Measurements from ENCODE around the gene LOXL3.

Gene LOXL3

GRCh38 chr2:74505448-74506246 is 48.1 kb downstream of the LOXL3 start:
- H3K27ac Mint-ChIP-seq: peak overlapping the region; percentile 94
- H3K27me3 Mint-ChIP-seq: peaks cover 42% of the 10 kb centered on the region
- intact Hi-C loops (cut with micrococcal nuclease): loop anchor here (2.0 kb wide), 1 partner anchor 51 kb away; the partner anchor contains the start of gene INO80B
- H3K36me3 Mint-ChIP-seq (ENCODE audit: low read depth): peaks cover 55% of the 10 kb centered on the region
- H3K4me1 Mint-ChIP-seq (ENCODE audit: low read depth): peaks cover 67% of the 10 kb centered on the region
- no peaks in the 10 kb centered on the region for H3K9me3 Mint-ChIP-seq
- H3K4me3 Mint-ChIP-seq: peak overlapping the region; percentile 31

GRCh38 chr2:74504591-74504990 is 49.2 kb downstream of the LOXL3 start:
- H3K4me3 Mint-ChIP-seq: peak overlapping the region; percentile 87
- H3K4me1 Mint-ChIP-seq (ENCODE audit: low read depth): peaks cover 73% of the 10 kb centered on the region
- intact Hi-C loops (cut with micrococcal nuclease): no loop called here
- H3K9me3 Mint-ChIP-seq: no peaks in the 10 kb centered on the region
- peaks cover 55% of the 10 kb centered on the region for H3K36me3 Mint-ChIP-seq (ENCODE audit: low read depth)
- H3K27ac Mint-ChIP-seq: peak overlapping the region; percentile 94
- H3K27me3 Mint-ChIP-seq: peaks cover 42% of the 10 kb centered on the region

- Mint-ChIP-seq H3K9me3 (no peaks in the 10 kb centered on the region), H3K27ac (peak overlapping the region; percentile 94), H3K4me1 (ENCODE audit: low read depth) (peaks cover 81% of the 10 kb centered on the region), H3K36me3 (ENCODE audit: low read depth) (peaks cover 55% of the 10 kb centered on the region), H3K4me3 (peak overlapping the region; percentile 87), H3K27me3 (peaks cover 47% of the 10 kb centered on the region)
- intact Hi-C loops (cut with micrococcal nuclease): no loop called here
These were observed 50.0 kb downstream of the LOXL3 start for GRCh38 chr2:74503506-74504475.

GRCh38 chr2:74502720-74503505 is 50.8 kb downstream of the LOXL3 start:
- intact Hi-C loops (cut with micrococcal nuclease): no loop called here
- Mint-ChIP-seq H3K9me3 (no peaks in the 10 kb centered on the region), H3K27ac (peak overlapping the region; percentile 94), H3K27me3 (peaks cover 47% of the 10 kb centered on the region), H3K4me1 (ENCODE audit: low read depth) (peaks cover 82% of the 10 kb centered on the region), H3K36me3 (ENCODE audit: low read depth) (peaks cover 54% of the 10 kb centered on the region), H3K4me3 (peak overlapping the region; percentile 87)

- Mint-ChIP-seq H3K4me1 (ENCODE audit: low read depth) (peaks cover 85% of the 10 kb centered on the region), H3K27me3 (peaks cover 52% of the 10 kb centered on the region)
- intact Hi-C loops (cut with micrococcal nuclease): no loop called here
These were observed 51.5 kb downstream of the LOXL3 start for GRCh38 chr2:74502147-74502719.

GRCh38 chr2:74501335-74502071 is 52.2 kb downstream of the LOXL3 start:
- H3K36me3 Mint-ChIP-seq (ENCODE audit: low read depth): peaks cover 40% of the 10 kb centered on the region
- peak overlapping the region; percentile 94 for H3K27ac Mint-ChIP-seq
- no peaks in the 10 kb centered on the region for H3K9me3 Mint-ChIP-seq
- peak overlapping the region; percentile 87 for H3K4me3 Mint-ChIP-seq
- H3K4me1 Mint-ChIP-seq (ENCODE audit: low read depth): peaks cover 80% of the 10 kb centered on the region
- peaks cover 58% of the 10 kb centered on the region for H3K27me3 Mint-ChIP-seq
- intact Hi-C loops (cut with micrococcal nuclease): no loop called here

More at GRCh38 chr2:74502147-74502719, 51.5 kb downstream of the LOXL3 start:
- Mint-ChIP-seq H3K36me3 (ENCODE audit: low read depth) (peaks cover 47% of the 10 kb centered on the region), H3K27ac (peak overlapping the region; percentile 94), H3K9me3 (no peaks in the 10 kb centered on the region), H3K4me3 (peak overlapping the region; percentile 87)

- intact Hi-C loops (cut with micrococcal nuclease): no loop called here
- no peak overlapping the region for H3K4me3 Mint-ChIP-seq
These were observed 53.2 kb downstream of the LOXL3 start for GRCh38 chr2:74500578-74500946.

GRCh38 chr2:74499940-74500577 is 53.7 kb downstream of the LOXL3 start:
- Mint-ChIP-seq H3K4me1 (ENCODE audit: low read depth) (peaks cover 65% of the 10 kb centered on the region), H3K27me3 (peaks cover 67% of the 10 kb centered on the region), H3K9me3 (no peaks in the 10 kb centered on the region), H3K4me3 (peak overlapping the region; percentile 22), H3K27ac (no peak overlapping the region), H3K36me3 (ENCODE audit: low read depth) (peaks cover 27% of the 10 kb centered on the region)
- intact Hi-C loops (cut with micrococcal nuclease): loop anchor here (5.0 kb wide), 1 partner anchor 32 kb away; no protein-coding TSS in a partner anchor

More at GRCh38 chr2:74500578-74500946, 53.2 kb downstream of the LOXL3 start:
- H3K9me3 Mint-ChIP-seq: no peaks in the 10 kb centered on the region
- H3K36me3 Mint-ChIP-seq (ENCODE audit: low read depth): peaks cover 32% of the 10 kb centered on the region
- peaks cover 70% of the 10 kb centered on the region for H3K4me1 Mint-ChIP-seq (ENCODE audit: low read depth)
- H3K27ac Mint-ChIP-seq: no peak overlapping the region
- H3K27me3 Mint-ChIP-seq: peaks cover 65% of the 10 kb centered on the region

GRCh38 chr2:74499267-74499939 is 54.3 kb downstream of the LOXL3 start, which contains the start of gene LBX2:
Gene LBX2 (minus strand): TSS chr2:74499603. CDS start chr2:74499537, 66 bp downstream.
- Mint-ChIP-seq H3K4me1 (ENCODE audit: low read depth) (peaks cover 59% of the 10 kb centered on the region), H3K27me3 (peaks cover 67% of the 10 kb centered on the region), H3K36me3 (ENCODE audit: low read depth) (peaks cover 20% of the 10 kb centered on the region), H3K9me3 (no peaks in the 10 kb centered on the region), H3K27ac (peak within 1 kb of the TSS; percentile 45), H3K4me3 (peak within 1 kb of the TSS; percentile 69)
- intact Hi-C loops (cut with micrococcal nuclease): loop anchor here (5.0 kb wide), 1 partner anchor 33 kb away; no protein-coding TSS in a partner anchor

- H3K9me3 Mint-ChIP-seq: no peaks in the 10 kb centered on the region
- H3K27me3 Mint-ChIP-seq: peaks cover 67% of the 10 kb centered on the region
- peak overlapping the region; percentile 69 for H3K4me3 Mint-ChIP-seq
- peak overlapping the region; percentile 45 for H3K27ac Mint-ChIP-seq
- intact Hi-C loops (cut with micrococcal nuclease): loop anchor here (5.0 kb wide), 1 partner anchor 34 kb away; no protein-coding TSS in a partner anchor
- H3K36me3 Mint-ChIP-seq (ENCODE audit: low read depth): peaks cover 19% of the 10 kb centered on the region
- H3K4me1 Mint-ChIP-seq (ENCODE audit: low read depth): peaks cover 52% of the 10 kb centered on the region
These were observed 55.1 kb downstream of the LOXL3 start for GRCh38 chr2:74498500-74499266.
